ENCODE data around the gene AFF3.

GRCh38 chr2:99598441-99598840 lies 543.9 kb downstream of the AFF3 start:
- TF ChIP-seq CTCF (IDR thresholded peaks at IDR 0.05) = no peak
- no peak for TF ChIP-seq POLR2A (IDR thresholded peaks at IDR 0.05)
